CD4-positive, alpha-beta T cell treated with Interleukin-1 beta for 1 hour (primary cell): ENCODE data around the gene ZNF268.
"Not testable (repeated sequence)": the region's sequence is repeated elsewhere in the genome, so short reads cannot be mapped to it uniquely, and the experiment has no call there.

Experiments
- DNase-seq, 2 donors: peaks; one replicate each; pipeline ENCODE4 v3.0.0-alpha.2; 2020 to 2022

The ZNF268 gene

DNA sequence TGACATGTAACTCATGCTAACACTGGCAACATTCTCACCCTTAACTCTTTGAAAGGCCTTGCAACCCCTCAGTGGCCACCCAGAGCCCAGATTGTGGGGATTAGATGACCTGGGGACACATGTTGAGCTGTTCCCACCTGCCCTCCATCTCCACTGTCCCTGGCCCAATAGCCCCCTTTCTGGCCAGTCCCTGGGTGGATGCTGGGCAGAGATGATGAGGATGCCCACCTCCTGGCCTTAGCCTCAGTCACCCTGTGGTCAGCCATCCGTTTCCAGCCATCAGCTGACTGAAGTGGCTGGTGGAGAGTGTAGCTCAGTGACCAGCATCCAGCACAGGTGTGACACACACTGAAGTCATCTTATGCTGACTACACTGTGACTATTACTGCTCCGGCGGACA lies 49.7 kb downstream of the ZNF268 start:
- no peak for DNase-seq

DNA sequence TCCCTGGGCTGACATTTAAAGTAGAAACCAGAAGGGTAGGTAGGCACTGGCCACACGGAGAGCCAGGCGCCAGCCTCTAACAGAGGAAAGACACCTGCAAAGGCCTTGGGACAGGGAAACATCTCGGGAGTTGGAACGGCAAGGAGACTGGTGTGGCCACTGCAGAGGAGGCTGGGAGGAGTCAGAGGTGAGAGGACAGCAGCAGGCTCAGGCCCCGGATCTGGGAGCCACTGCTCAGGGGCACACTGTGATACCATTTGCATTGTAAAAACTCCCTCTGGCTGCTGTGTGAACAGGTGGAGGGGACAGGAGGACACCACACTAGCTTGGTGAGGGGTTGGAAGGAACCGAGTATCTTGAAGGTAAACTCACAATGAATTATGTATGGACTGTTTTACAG lies 51.7 kb downstream of the ZNF268 start:
- no peak for DNase-seq

DNA sequence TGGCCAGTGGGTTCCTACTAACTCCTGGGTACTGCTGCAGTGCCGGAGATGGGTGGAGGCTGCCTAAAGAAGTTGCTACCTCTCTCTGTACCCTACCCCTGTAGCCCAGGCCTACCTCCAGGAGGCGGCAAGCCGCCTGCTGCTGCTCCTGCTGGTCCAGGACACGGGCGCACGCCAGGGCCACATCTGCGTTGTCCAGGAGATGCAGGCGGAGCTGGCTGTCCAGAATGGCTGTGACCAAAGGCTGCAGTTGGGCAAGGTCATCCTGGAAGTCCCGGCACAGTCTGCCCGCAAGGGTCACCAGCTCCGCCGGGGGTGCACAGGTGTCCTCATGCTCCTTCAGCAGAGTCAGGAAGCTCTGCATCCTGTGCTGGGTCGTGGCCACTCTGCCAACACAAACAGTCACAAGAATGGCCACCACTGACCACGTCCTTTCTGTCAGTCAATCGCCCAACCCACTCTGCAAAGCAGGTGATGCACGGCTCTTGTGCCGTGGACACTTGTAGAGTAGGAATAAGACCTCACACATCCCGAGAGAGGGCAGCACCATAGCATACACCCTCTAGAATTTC lies 52.8 kb downstream of the ZNF268 start:
- no peak for DNase-seq

DNA sequence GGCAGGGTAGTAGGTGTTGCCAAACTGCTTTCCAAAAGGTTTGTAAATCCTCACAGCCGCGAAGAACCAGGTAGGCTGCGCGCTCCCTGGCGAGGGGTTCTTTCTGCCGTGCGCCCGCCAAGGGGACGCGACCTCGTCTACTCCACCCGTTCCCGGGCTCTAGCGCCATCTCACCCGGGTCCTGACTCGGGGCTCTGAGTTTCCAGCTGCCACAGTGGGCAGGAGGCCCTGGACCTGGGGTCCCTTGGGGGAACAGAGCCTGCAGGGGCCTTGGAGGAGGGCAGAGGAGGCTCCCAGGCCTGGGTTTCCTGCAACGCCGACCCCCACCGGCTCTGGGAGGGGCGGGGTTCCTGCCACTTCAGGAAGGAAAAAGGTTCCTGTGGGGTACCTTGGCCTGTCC lies 53.7 kb downstream of the ZNF268 start:
- DNase-seq: no peak

DNA sequence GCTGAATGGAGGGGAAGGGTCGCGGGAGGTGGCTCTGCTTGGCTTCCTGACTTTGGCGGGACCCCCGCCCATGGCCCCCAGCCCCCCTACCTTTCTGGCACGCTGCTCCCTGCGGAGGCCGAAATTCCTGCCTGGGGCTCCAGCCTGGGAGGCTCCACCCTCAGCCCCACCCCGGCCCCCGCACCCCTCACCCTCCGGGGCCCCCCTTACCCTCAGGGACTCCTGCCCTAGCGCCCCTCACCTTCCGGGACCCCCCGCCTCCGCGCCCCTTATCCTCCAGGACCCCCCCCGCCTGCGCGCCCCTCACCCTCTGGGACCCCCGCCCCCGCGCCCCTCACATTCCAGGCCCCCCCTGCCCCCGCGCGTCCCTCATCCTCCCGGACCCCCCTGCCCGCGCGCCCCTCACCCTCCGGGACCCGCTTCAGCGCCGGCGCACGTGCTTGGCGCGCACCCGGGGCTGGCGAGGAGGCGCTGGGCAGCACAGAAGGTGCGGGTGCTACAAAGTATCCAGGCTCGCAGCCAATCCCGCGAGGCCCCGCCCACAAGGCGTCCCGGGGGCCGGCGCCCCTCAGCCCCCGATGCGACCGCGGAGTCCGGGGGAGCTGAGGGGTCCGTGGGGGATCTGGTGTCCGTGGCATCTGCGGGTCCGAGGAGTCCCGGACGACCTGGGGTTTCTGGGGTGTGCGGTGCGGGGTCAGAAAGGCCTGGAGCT lies 54.3 kb downstream of the ZNF268 start, which contains the start of gene ANHX:
ANHX (minus strand) TSS at position 477 of the 712 bp plus-strand sequence. CDS start 1,521 bp downstream, outside the sequence.
- DNase-seq: no peak

DNA sequence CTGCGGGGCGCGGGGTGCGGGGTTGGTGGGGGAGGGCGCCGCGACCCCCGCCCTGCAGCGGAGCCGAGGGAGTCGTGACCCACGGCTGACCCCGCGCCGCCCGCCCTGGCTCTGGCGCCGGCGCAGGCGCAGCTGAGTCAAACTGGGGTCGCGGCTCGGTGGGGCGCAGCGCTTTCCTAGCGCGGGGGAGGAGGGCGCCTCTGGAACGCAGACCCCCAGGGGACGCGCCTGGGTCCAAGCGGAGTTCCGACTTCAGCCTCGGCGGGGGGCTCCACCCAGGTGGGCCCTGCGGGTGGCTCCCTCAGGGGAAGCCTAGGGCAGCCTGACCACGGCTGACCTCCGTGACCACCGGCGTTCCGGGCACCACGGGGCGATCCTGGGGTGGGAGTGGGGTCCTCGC lies 54.8 kb downstream of the ZNF268 start:
- DNase-seq: no peak

DNA sequence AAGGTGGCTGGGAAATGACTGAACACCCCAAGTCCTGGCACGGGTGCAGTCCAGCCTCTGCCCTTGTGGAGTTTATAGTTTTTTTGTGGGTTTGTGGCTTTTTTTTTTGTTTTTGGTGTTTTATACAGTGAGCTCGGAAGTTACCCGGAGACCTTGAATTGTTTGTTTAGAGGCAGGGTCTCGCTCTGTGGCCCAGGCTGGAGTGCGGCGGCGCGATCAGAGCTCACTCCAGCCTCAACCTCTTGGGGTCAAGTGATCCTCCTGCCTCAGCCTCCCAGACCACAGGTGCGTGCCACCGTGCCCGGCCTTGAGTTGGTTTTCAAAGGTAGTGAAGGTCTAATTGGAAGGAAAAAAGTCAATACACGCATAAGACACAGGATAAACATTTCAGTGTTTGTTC lies 55.3 kb downstream of the ZNF268 start:
- DNase-seq: no peak

DNA sequence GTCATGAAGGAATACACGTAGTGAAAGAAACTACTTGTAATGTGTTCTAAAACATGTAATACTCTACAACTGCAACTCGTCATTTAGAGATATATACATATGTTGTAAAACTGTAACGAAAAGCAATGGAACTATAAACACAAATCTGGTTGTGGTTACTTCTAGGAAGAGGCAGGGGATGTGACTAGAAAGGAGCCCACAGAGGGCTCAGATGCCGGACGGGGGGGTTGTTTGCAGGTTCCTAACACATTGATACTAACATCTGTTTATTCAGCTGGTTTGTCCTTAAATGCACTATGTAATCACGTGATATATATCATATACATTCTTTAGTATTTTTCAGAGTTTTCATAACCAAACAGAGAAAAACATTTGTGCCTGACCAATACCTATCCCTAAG lies 70.4 kb downstream of the ZNF268 start:
- DNase-seq: no peak

DNA sequence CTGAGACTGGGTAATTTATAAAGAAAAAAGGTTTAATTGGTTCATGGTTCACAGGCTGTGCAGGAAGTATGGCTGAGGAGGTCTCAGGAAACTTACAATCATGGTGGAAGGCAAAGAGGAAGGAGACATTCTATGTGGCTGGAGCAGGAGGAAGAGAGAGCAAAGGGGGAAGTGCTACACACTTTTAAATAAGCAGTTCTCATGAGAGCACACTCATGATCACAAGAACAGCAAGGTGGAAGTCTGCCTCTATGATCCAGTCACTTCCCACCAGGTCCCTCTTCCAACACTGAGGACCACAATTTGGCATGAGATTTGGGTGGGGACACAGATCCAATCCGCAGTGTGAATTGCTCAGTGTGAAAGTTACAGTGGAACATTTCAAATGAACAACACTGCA lies 74.5 kb downstream of the ZNF268 start:
- DNase-seq: not testable (repeated sequence)

DNA sequence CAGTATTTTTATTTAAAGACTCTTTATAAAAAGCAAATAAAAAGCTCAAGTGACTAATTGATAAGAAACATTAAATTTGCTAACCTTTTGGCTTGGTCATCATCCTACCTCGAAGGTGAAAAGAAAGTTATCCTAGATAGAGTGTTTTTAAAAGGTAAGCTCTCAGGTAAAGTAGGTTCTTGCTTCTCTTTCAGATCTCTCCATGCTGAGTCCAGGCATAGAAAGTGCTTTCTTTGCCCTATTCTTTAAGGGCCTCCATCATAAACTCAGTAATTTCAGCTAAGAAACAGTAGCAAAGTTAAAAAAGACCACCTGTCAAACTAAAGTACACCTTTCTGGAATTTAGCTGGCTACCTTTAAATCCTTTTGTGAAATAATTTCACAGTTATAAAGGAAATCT lies 75.0 kb downstream of the ZNF268 start:
- DNase-seq: no peak

DNA sequence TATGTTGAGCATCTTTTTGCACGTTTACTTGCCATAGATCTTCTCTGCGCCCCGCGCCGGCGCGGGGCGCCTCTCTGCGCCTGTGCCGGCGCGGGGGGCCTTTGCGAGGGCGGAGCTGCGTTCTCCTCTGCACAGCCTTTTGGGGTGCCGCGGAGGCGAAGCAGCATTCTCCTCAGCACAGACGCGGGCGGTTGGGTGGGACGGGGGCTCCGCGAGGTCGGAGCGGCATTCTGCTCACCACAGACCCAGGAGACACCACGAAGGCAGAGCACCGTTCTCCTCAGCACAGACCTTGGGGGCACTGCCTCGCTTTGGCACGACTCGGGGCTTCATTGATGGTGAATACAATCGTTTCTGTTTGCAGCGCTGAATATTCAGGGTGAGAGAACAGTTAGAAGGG lies 82.9 kb downstream of the ZNF268 start:
- no peak for DNase-seq
